HepG2 (cell line): Measurements from ENCODE around the gene KIF13A. TPM values are rescaled to one million over a fixed set of nuclear protein-coding genes. Genes with fewer than 3 reads are reported as not detected.
"Not testable (repeated sequence)": the region's sequence is repeated elsewhere in the genome, so short reads cannot be mapped to it uniquely, and the experiment has no call there.

ENCODE experiments used
- ATAC-seq: fragments of 200-7000 bp; cut with Tn5 transposase; 3 replicates; pipeline ENCODE4 v1.9.1; 2020; ENCODE audit warnings: mild to moderate bottlenecking, moderate library complexity
- BruUV-seq: library from RNA; stranded (reverse); fragments of 400-500 nt; replicated peaks from 2 replicates; lab custom pipeline; 2021; lab: Mats Ljungman, UMichigan
- CTCF ChIA-PET: fragments of 300-600 bp; formaldehyde crosslinking; extraction: SDS; loops from one replicate; lab custom pipeline; 2021; ENCODE audit warnings: low total read pairs, inconsistent platforms, low intra/inter-chr PET ratio; lab: Yijun Ruan, JAX
- POLR2A ChIA-PET: fragments of 350-600 bp; sonication (Branson Sonifier 250); formaldehyde crosslinking; loops from one replicate; lab custom pipeline; 2020; ENCODE audit warnings: antibody characterized with exemption, inconsistent platforms; lab: Yijun Ruan, JAX
- DNase-seq: peaks from one replicate; pipeline ENCODE4 v3.0.0-alpha.2; 2015; ENCODE audit warnings: low spot score
- FAIRE-seq: peaks from 3 replicates; lab custom pipeline; 2011; peaks lifted over from hg19 to GRCh38; lab: Jason Lieb, UNC
- H2AFZ ChIP-seq: one replicate; pipeline ENCODE4 v1.6.1; 2011; ENCODE audit warnings: low read length, inconsistent platforms
- H3K27ac ChIP-seq: fragments of 300-600 bp; 3 replicates; pipeline ENCODE4 v1.8.0; 2011; ENCODE audit warnings: mixed run types, mild to moderate bottlenecking, mixed read lengths, low read length, inconsistent platforms; ENCODE audit not compliant: insufficient read depth; ENCODE audit errors: extremely low read length
- H3K27me3 ChIP-seq, 2 experiments: fragments of 200-600 bp in 1 of 2; 2 replicates in 1 of 2; 3 replicates in 1 of 2; pipeline versions ENCODE4 v1.6.0 to v1.8.0; 2011; ENCODE audit warnings: low read length in 2 of 2, mild to moderate bottlenecking in 2 of 2, moderate library complexity in 2 of 2, inconsistent platforms in 1 of 2; ENCODE audit not compliant: insufficient read depth in 2 of 2, control insufficient read depth in 1 of 2
- H3K36me3 ChIP-seq, 2 experiments: fragments of 200-600 bp in 1 of 2; replicated peaks in 1 of 2; 2 replicates in 1 of 2; 3 replicates in 1 of 2; pipeline versions ENCODE4 v1.5.1 to v1.8.0; 2011; ENCODE audit warnings: low read length in 2 of 2, inconsistent platforms in 1 of 2; ENCODE audit not compliant: insufficient read depth in 2 of 2, control insufficient read depth in 1 of 2
- H3K4me1 ChIP-seq: 2 replicates; pipeline ENCODE4 v1.5.1; 2012; ENCODE audit warnings: low read length, inconsistent platforms; ENCODE audit not compliant: insufficient read depth
- H3K4me2 ChIP-seq: 2 replicates; pipeline ENCODE4 v1.6.0; 2011; ENCODE audit warnings: low read depth, low read length, inconsistent platforms
- H3K4me3 ChIP-seq, 3 experiments: fragments of 200-600 bp in 1 of 3; sonication (generic), shearing (Covaris generic) in 1 of 3; replicated peaks in 1 of 3; 2 replicates each; pipeline ENCODE4 v1.5.1; 2011 to 2016; ENCODE audit warnings: low read length in 3 of 3, inconsistent platforms in 2 of 3, low read depth in 2 of 3, mild to moderate bottlenecking in 2 of 3, control low read depth in 1 of 3, mixed read lengths in 1 of 3; ENCODE audit not compliant: insufficient read depth in 1 of 3
- H3K79me2 ChIP-seq: one replicate; pipeline ENCODE4 v1.6.1; 2011; ENCODE audit warnings: low read length, inconsistent platforms; ENCODE audit not compliant: insufficient read depth
- H3K9ac ChIP-seq: 2 replicates; pipeline ENCODE4 v1.6.0; 2011; ENCODE audit warnings: mild to moderate bottlenecking, low read depth, low read length, inconsistent platforms; ENCODE audit not compliant: insufficient read depth
- H3K9me3 ChIP-seq: 2 replicates; pipeline ENCODE4 v1.5.1; 2012; ENCODE audit warnings: mild to moderate bottlenecking, low read length
- H4K20me1 ChIP-seq: 2 replicates; pipeline ENCODE4 v1.6.0; 2011; ENCODE audit warnings: inconsistent platforms, mild to moderate bottlenecking, low read length, moderate library complexity; ENCODE audit not compliant: insufficient read depth
- HNF4A ChIP-seq: sonication (generic); formaldehyde crosslinking; IDR thresholded peaks from 2 replicates; pipeline ENCODE4 v1.4.0; 2020; ENCODE audit warnings: missing genetic modification reagents
- ZNF776 ChIP-seq: sonication (generic); formaldehyde crosslinking; IDR thresholded peaks from 2 replicates; pipeline ENCODE4 v1.4.0; 2020; ENCODE audit warnings: mild to moderate bottlenecking, missing genetic modification reagents
- WGBS: methylation state at CpG from one replicate; pipeline ENCODE4 v1.1.6; 2017; ENCODE audit warnings: low lambda C conversion rate; 5-methylcytosine and 5-hydroxymethylcytosine counted together
- in situ Hi-C: cut with HindIII; loops from 2 replicates; pipeline ENCODE4 v1.10.0; 2017; ENCODE audit warnings: low pct_unique_long_range_greater_than_20kb; ENCODE audit not compliant: extremely low pct_ligation_motif_present
- intact Hi-C: fragments of 100-400 bp; cut with micrococcal nuclease; formaldehyde crosslinking; loops from one replicate; pipeline ENCODE4 v1.10.0; 2022; ENCODE audit not compliant: unreplicated experiment
- polyA plus RNA-seq, 8 experiments: library from polyadenylated mRNA; depleted of rRNA in 3 of 8; stranded (reverse) in 7 of 8; unstranded in 1 of 8; fragments of >200 nt; fragmentation: Illumina TruSeq in 4 of 8; extraction: Trizol in 4 of 8; gene quantifications; 2 replicates each; pipeline versions ENCODE4 v1.2.1 to v1.2.3, GENCODE V29; 2011 to 2016; ENCODE audit warnings: low read depth in 4 of 8, missing spikeins in 1 of 8, mixed read lengths in 1 of 8; ENCODE audit not compliant: insufficient read depth in 1 of 8
- total RNA-seq, 5 experiments: library from RNA; depleted of rRNA; stranded (reverse); fragments of >200 nt; fragmentation: Illumina TruSeq; extraction: Trizol; gene quantifications; 2 replicates each; pipeline ENCODE4 v1.2.3, GENCODE V29; 2016; ENCODE audit warnings: low read depth in 1 of 5

Gene KIF13A
- total and polyA plus RNA-seq, 2 of the 13 experiments (the other 11 are each of a cell fraction or from before 2014, with no cell fraction given), result 21.1 to 37.2 TPM

GRCh38 chr6:17808609-17809008 lies 178.8 kb downstream of the KIF13A start:
- H3K79me2 ChIP-seq, result no peaks in the 10 kb centered on the region
- in situ Hi-C loops (loop anchor here (5.0 kb wide), 1 partner anchor 651 kb away; no protein-coding TSS in a partner anchor), intact Hi-C loops (loop anchor here (10.0 kb wide), 1 partner anchor 224 kb away; no protein-coding TSS in a partner anchor)
- no peaks in the 10 kb centered on the region for H3K27me3 ChIP-seq
- DNase-seq (no peak), ATAC-seq (no peak), FAIRE-seq (no peak)
- H3K9ac ChIP-seq, result no peak overlapping the region
- H3K4me1 ChIP-seq, result peaks cover 16% of the 10 kb centered on the region
- H2AFZ ChIP-seq, result no peak overlapping the region
- ChIA-PET CTCF (no interaction called here), POLR2A (no interaction called here)
- no peak overlapping the region for H3K27ac ChIP-seq
- H4K20me1 ChIP-seq, result no peaks in the 10 kb centered on the region
- no TSS peak for BruUV-seq
- H3K4me2 ChIP-seq, result no peak overlapping the region
- WGBS, result 95% methylated on average over 5 of the region's 5 CpGs
- no peak for TF ChIP-seq ZNF776 (CRISPR knock-in tag)
- H3K9me3 ChIP-seq, result no peaks in the 10 kb centered on the region
- peaks cover 2 to 12% of the 10 kb centered on the region in 2 experiments for H3K36me3 ChIP-seq
- no peak overlapping the region for H3K4me3 ChIP-seq

GRCh38 chr6:17807431-17807830 lies 180.0 kb downstream of the KIF13A start:
- BruUV-seq, H3K79me2 ChIP-seq, ATAC-seq, H3K9ac ChIP-seq, H3K4me3 ChIP-seq, H4K20me1 ChIP-seq, FAIRE-seq, H3K4me2 ChIP-seq, H3K9me3 ChIP-seq, H3K27me3 ChIP-seq, CTCF ChIA-PET, POLR2A ChIA-PET, H3K27ac ChIP-seq, H2AFZ ChIP-seq: not testable (repeated sequence)
- peaks cover 24% of the 10 kb centered on the region for H3K4me1 ChIP-seq
- intact Hi-C loops (loop anchor here (10.0 kb wide), 1 partner anchor 223 kb away; no protein-coding TSS in a partner anchor), in situ Hi-C loops (loop anchor here (5.0 kb wide), 1 partner anchor 650 kb away; no protein-coding TSS in a partner anchor)
- H3K36me3 ChIP-seq, result peaks cover 3 to 12% of the 10 kb centered on the region in 2 experiments
- TF ChIP-seq HNF4A (CRISPR knock-in tag), result peak; percentile 59
- peak; percentile 20 for DNase-seq
- WGBS, result 75% methylated on average over 5 of the region's 5 CpGs
